SW480 (cell line): ENCODE results near the gene NCOA1.
"Not testable (repeated sequence)": the region's sequence is repeated elsewhere in the genome, so short reads cannot be mapped to it uniquely, and the experiment has no call there.

ENCODE experiments used
- DNase-seq: peaks from one replicate; pipeline ENCODE4 v3.0.0-alpha.2; 2016; ENCODE audit warnings: low spot score

NCOA1 gene

DNA sequence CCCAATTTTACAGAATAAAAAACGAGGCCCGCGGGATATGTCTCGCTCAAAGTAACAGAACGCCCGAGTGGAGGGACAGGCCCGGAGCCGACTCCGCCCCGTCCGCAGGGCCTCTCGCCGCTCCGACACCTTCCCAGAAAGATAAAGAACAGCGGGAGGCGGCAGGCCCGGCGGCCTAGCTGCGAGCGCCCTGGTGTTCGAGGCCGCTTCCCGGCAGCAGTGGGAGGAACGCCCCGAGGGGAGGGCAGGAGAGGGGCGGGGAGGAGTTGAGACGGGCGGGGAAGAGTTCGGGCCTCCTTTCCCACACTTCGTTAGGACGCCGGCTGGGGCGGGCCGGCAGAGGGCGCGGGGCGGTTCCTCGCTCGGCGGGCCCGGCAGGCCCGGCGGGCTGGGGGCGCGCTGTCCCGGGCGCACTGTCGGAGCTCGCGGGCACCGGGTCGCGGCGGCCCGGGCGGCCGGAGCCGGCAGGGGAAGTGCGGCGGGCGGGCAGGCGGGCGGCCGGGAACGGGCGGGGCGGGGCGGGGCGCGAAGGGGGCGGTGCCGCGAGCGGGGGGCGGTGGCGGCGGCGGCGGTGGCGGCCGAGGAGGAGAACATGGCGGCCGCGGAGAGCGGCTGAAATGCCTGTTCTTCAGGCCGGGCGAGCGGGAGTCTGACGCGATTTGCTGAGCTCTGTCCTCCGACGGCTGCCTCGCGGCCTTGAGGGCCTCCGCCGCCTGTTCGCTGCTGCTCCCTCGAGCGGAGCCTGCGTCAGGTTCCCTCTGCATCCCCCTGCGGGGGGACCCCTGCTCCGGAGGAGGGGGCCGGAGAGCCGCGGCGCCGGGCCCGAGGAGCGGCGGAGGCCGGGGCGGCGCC is at the start of gene NCOA1:
TSS of gene NCOA1 (plus strand) at position 565 of the 852 bp plus-strand sequence. CDS start 167,424 bp downstream, outside the sequence.
- DNase-seq = peak; percentile 94

DNA sequence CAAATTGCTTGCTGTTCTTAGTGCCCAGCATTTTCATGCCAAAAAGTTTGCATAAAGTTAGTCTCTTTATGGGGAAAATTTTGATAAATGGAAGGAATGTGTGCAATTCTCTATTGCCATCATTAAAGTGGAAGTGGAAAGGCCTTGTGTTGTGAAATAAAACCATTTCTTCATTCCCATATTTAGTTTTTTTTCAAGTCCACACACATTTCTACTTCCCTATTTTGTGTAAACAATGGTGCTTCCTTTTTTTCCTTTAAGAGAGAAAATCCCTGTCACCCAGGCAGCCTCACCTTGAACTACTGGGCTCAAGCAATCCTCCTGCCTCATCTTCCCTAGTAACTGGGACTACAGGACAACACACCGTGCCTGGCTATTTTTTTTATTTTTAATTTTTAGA is 42.3 kb upstream of the NCOA1 start:
- no peak for DNase-seq

DNA sequence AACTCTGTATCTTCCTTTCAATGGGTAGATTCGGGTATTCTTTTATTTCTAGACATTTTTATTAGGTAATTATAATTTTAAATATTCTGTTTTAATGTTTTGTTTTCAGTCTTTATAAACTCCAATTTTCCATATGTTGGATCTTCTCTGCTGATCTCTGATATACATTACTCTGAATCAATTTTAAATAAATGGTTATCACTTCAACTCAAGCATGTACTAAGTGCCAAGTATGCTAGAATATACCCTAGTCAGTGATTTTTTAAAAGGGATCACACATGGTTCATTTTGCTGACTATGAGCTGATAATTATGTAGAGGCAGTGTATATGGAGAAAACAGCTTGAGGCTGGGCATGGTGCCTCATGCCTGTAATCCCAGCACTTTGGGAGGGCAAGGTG is 41.7 kb upstream of the NCOA1 start:
- no peak for DNase-seq

DNA sequence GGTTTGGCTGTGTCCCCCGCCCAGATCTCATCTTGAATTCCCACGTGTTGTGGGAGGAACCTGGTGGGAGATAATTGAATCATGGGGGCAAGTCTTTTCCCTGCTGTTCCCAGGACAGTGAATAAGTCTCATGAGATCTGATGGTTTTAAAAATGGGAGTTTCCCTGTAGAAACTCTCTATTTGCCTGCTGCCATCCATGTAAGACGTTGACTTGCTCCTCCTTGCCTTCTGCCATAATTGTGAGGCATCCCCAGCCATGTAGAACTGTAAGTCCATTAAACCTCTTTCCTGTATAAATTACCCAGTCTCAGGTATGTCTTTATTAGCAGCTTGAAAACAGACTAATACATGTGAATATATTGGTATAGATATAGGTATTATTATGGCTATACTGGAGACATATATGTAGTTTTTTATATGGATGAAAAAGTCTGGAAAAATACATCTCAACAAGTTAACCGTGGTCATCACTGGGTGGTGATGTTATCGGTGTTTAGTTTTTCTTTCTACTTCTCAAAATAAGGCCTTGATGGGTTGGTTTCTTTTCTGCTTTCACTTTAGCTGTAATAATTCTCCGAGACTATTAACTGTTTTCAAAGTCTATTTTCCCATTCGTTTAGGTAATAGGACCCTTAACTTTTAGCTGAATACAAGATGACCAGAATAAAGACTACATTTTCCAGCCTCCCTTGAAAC is 39.1 kb upstream of the NCOA1 start:
- DNase-seq = no peak

DNA sequence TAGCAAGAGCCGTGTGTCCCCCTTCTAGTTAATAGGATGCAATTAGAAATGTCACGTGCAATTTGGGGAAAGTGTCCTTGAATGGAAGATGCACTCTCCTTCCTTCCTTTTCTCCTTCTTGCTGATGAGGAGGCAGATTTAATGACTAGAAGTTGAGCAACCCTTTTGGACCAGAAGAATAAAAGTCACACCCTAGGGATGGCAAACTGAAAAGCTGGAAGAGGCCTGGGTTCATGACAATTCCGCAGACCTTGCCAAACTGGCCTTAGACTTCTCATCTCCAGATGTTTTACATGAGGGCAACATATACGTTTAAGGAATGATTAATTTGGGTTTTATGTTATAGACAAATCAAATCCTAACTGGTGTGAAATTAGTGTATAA is 38.6 kb upstream of the NCOA1 start:
- DNase-seq = no peak

DNA sequence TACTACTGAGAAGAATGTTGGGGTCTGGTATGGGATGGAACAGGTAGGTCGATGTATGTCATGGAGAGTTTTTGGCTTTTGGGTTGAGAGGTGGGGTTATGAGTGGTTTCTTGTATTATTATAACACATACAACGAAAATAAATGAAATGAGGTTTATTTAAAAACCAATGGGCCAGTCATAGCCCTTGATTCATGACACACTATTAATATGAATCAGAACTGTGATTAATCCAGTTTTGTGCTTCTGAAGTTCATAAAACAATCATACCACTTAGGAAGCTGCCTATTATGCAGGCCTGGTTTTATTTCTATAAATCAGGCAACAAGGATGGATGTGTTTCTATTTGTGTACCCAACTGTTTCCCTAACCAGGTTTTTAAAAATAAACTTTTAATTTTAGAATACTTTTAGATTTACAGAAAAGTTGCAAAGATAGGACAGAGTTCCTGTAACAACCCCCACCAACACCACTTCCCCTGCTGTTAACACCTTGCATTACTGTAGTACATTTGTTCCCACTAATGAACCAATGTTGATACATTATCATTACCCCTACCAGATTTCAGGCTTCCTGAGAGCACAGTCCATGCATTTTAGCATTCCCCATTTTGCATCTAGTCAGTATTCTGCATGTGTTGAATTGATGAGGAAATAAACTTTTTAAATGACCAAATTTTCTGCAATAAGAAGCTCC is 37.5 kb upstream of the NCOA1 start:
- no peak for DNase-seq

DNA sequence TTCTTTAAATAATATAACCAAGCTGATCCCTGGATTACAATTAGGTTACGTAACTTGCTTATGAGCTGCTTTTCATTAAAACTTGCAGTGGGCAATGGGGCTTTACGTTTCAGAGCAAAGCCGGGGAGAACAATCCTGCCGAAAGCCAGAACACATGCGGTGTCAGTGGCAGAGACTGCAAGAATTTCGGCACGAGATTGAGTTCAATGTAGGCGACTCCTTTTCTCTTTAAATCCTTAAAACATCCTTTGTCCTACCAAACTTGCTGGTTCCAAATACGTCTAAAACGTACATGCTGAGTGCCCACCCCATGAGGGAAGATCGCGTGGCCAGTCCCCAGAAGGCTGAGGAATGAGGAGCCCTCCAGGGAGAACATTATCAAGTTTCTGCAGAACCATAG is 36.8 kb upstream of the NCOA1 start:
- no peak for DNase-seq

DNA sequence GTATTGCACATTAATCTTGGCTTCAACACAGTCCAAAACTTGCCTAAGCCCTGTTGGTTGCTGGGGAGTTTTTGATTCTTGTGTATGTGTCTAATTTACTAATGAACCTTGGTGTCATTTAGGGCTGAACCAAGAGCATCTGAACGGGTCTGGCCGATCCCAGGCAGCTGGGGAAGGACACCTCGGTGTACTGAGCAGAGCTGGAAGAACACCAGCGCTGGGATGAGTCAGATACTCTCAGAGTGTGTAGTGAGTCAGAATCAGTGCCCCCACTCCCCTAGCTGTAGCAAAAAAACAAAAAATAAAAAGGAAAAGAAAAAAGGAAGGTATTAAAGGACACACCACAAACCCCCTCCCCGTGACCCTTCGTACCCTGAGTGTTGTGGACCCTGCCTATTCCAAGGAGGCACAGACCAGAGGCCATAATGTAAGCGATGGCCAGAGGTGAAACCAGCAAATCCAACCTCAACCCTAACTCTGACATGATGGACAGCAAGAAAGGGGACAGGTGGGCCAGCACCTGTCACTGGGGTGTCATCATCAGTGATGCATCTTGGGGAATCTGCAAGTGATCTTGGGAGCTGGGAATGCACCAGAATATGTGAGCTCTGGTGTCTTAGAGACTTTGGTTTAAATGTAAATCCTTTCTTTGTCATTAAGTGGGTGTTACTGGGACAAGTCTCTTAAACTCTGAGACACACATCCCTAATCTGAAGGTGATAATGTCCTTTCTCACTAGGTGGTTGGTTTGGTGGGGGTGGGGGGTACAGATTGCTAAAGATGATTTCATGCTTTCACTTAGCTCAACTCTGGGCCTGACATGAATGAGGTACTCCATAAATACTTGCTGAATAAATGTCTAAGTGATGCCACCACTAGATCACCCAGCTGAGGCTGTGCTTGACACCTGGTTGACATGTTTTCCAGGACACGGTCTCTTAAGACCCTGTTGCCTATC is 34.2 kb upstream of the NCOA1 start:
- DNase-seq = peak; percentile 52

DNA sequence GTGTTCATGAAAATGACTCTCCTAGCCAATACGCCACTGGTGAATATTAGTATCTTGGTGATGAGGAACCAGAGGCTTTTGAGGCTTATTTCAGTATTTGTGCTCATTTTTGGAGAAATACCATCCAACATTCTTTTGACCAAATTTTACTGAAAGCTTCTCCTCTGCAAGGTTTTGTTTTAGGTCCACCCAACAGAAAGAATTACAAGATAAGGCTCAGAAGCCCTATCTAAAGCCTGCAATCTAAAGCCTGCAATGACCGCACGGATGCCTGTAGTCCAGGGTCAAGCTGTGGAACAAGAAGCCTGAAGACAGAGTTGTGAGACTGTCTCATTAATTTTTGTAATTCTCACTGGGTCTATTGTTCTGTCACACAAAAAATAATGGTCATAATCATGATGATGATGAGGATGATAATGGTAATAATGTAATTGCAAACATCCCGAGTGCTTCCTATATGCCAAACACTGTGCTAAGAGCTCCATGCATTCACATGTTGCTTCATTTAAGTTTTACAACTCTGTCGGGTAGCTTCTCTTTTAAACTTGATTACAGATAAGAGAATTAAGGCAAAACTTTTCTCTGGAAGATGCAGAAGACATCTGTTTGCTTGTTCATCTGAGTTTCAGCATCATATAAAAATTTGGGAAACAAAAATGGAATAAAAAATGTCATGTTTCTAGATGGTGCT is 33.2 kb upstream of the NCOA1 start:
- DNase-seq = no peak

DNA sequence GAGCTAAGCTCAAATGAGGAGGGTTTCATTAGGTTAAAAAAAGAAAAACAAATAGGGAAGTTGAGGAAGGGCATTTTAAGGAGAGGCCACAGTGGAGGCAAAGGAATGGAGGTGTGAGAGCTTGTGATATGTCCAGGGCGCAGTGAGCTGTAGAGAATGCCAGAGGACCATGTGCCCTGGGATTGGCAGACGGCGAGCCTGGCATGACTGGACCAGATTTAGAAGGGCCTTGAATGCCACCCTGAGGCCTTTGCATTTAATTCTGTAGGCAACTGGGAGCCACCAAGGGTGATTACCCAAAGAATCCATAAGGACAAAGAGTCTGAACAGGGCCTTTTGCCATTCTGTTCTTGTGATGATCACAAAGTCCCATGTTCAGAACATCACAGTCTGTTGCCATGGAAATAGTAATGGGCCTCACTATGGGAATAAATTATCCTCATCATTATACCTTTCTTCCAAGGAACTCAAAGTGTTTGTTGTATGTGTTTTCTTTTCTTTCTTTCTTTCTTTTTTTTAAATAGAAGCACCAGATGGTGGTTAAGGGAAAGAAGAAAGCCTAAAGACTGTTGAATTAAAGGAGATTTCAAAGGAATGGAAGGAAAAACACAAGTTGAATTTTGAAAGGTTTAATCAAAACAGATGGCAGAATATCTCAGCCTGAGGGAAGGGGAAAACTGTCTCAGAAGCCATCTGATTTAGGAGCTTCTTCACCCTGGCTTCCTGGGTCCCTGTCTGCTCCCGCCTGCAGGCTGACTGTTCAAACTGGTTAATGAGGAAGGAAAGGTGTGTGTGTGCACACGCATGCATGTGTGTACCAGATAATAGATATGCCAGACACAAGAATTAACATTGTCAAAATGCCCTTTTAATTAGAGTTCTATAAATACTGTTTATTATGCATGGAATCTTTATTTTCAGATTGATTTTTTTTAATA is 31.6 kb upstream of the NCOA1 start:
- no peak for DNase-seq

DNA sequence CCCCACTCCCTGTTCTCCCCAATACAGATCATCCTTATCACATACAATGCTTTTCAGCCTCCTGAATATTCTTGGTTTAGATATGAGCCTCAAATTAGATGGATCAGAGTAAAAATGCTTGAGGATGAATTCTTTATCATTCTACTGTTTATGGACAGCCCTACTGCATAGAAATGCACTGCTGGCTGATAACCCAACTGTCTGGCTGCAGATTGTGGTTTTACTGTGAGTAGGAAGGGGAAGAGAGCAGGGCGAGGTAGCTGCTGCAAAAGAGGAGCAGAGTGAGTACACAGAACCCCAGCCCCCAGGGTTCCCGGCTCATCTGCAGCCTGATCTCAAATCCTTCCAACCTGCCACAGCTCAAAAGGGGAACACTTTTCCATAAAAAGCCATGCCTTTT is 29.4 kb upstream of the NCOA1 start:
- no peak for DNase-seq

DNA sequence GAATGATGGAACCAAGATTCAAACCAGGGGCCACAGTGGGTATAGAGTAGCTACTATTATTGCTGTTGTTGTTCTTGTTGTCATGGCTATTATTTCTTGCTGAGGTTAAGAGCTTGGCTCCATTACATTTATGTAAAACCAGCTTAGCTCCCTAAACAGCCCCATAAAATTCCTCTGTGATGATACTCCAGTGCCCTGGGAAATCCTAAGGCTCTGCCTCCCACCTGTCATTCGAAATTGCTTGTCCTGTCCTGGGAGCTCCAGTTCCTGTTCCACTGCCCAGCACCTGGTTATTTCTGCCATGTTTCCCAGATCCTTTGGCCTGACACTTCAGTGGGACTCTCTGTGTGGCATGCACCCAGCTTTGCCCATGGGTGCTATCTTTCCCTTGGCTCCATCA is 27.8 kb upstream of the NCOA1 start:
- no peak for DNase-seq

DNA sequence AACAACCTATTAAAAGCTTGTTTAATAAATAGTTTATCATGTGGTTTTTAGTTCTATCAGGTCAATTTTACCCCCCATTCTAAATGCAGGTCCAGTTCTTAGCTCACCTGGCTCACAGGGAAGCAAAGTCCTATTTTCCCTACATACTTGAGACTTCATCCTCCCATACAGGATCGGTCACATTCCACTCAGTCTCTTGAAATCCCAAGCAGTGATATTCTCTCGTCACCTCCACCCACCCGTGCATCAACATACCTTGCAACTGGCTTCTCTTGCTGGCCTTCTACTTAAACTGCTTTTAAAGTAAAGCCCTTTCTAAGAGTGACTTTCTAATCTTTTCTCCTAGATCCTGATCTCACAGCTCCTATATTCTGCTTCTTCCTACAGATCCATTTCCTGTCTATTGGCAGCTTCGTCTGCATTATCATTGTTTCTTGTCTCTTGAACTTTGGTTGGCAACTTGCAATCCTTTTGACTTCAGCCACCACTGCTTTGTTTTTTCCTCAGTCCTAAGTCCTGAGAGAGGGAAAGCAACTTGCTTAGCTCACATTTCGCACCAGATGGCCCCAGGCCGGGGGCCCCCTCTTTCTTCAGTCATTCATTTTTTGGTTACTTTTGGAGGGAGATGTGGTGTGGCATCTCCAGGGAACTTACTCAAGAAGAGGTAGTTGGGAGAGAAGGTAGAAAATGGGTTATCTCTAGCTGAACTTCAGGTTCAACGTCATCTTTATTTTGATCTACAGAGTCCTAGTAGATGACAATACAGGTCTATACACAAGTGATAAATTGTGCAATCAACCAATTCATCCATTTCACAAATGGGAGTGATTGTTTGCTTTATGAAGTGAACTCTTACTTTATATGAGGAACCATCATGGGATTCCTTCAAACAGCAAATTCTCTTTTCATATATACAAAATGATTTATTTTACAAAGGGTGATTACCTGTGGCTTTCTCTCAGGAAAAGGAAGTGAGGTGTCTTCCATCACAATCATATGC is 23.9 kb upstream of the NCOA1 start:
- DNase-seq = no peak

DNA sequence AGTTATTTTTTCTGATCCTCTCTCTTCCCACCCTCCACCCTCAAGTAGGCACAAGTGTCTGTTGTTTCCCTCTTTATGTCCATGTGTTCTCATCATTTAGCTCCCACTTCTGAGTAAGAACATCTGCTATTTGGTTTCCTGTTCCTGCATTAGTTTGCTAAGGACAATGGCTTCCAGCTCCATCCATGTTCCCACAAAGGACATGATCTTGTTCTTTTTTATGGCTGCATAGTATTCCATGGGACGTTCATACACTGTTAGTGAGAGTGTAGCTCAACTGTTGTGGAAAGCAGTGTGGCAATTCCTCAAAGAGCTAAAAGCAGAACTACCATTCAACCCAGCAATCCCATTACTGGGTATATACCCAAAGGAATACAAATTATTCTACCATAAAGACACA is 22.6 kb upstream of the NCOA1 start:
- DNase-seq = not testable (repeated sequence)

DNA sequence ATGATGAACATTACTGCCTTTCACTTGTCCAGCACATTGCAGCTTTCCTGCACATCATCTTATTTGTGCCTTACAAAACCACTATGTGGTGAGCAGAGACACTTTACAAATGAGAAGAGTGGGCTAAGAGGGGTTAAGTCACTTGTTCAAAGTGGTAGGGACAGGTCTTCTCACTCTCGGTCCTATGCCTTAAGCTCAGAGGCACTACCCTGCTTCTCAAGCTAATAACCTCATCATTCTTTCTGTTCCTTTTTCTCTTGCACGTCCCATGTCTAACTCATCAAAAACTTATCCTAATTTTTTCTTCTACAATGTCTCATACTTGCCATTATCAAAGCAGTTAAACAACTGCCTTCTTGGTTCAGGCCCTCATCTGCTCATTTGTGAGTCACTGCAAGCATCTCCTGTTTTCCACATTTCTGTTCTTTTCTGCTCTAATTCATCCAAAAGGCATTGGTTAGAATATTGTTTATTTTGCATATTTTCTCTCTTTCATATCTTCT is 21.9 kb upstream of the NCOA1 start:
- no peak for DNase-seq

DNA sequence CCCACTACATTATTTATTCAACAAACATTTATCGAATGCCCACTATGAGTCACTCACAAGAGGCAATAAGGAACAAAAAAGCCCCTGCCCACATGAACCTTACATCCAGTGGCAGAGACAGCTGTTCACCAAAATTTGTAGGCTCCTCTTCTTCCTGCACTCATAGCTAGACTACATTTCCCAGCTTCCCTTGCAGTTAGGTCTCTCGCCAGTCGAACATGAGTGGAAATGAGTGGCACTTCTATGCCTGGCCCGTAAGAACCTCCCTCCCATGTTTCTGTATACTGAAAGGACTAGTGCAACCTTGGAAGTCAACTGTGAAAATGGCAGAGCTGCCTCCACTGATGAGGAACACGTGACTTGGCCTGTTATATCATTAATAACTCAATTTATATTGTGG is 19.4 kb upstream of the NCOA1 start:
- peak; percentile 36 for DNase-seq

DNA sequence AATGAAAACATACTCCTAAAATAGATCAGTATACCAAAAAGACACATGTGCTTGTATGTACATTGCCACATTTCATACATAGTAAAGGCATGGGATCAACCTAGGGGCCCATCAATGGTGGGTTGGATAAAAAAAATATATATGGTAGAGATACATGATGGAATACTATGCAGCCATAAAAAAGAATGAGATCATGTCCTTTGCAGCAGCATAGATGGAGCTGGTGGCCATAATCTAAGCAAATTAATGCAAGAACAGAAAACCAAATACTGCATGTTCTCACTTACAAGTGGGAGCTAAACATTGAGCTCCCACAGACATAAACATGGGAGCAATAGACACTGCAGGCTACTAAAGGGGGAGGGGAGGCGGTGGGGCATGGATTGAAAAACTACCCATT is 18.6 kb upstream of the NCOA1 start:
- DNase-seq = no peak

DNA sequence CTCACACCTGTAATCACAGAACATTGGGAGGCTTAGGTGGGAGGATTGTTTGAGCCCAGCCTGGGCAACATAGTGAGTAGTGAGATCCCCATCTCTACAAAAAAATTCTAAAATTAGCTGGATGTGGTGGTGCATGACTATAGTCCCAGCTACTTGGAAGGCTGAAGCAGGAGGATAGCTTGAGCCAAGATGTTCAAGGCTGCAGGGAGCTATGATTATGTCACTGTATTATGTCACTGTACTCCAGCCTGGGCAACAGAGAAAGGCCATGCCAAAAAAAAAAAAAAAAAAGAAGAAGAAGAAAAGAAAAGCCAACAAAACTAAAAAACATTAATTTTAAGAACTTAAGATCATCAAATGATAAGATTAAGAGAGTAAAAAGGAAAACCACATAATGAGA is 17.4 kb upstream of the NCOA1 start:
- no peak for DNase-seq

DNA sequence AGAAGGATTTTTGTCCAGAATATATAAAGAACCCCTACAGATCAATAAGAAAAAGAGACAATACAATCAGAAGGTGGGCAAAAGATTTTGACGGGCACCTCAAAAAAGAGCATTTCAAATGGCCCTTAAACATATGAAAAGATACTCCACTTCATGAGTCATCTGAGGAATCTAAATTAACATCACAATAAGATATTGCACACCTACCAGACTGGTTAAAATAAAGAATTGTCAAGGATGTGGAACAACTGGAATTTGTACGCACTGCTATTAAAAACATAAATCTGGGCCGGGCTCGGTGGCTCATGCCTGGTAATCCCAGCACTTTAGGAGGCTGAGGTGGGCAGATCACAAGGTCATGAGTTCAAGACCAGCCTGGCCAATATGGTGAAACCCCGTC is 17.0 kb upstream of the NCOA1 start:
- DNase-seq = no peak
